OCI-LY1 (cell line): ENCODE results near the gene TMEM203.

Experiments
- H2AFZ ChIP-seq: fragments of 200-600 bp; sonication (generic), shearing (Covaris generic); 2 replicates; pipeline ENCODE4 v1.6.0; 2014; ENCODE audit warnings: antibody characterized with exemption, mild to moderate bottlenecking, low read length
- H3F3A ChIP-seq: fragments of 200-600 bp; sonication (generic), shearing (Covaris generic); 2 replicates; pipeline ENCODE4 v1.6.0; 2014; ENCODE audit warnings: mild to moderate bottlenecking, antibody characterized with exemption, low read length, moderate library complexity; ENCODE audit not compliant: insufficient read depth
- H3K27ac ChIP-seq: fragments of 200-600 bp; sonication (generic); 2 replicates; pipeline ENCODE4 v1.5.1; 2014; ENCODE audit warnings: low read length, mixed run types, mild to moderate bottlenecking, low read depth; ENCODE audit not compliant: poor library complexity, severe bottlenecking
- H3K27me3 ChIP-seq: fragments of 200-600 bp; sonication (generic); 2 replicates; pipeline ENCODE4 v1.6.0; 2014; ENCODE audit warnings: antibody characterized with exemption, mild to moderate bottlenecking, low read length, moderate library complexity; ENCODE audit not compliant: insufficient read depth
- H3K36me3 ChIP-seq: fragments of 200-600 bp; sonication (generic); 2 replicates; pipeline ENCODE4 v1.6.1; 2014; ENCODE audit warnings: mild to moderate bottlenecking, antibody characterized with exemption, low read length, moderate library complexity, mixed read lengths; ENCODE audit not compliant: insufficient read depth
- H3K4me1 ChIP-seq: fragments of 200-600 bp; sonication (generic); 2 replicates; pipeline ENCODE4 v1.5.1; 2014; ENCODE audit warnings: mild to moderate bottlenecking, low read length, moderate library complexity; ENCODE audit not compliant: insufficient read depth, severe bottlenecking
- H3K4me2 ChIP-seq: fragments of 200-600 bp; sonication (generic), shearing (Covaris generic); 2 replicates; pipeline ENCODE4 v1.6.1; 2014; ENCODE audit warnings: low read length
- H3K4me3 ChIP-seq: fragments of 200-600 bp; sonication (generic); 2 replicates; pipeline ENCODE4 v1.5.1; 2014; ENCODE audit warnings: low read length, low read depth, mild to moderate bottlenecking, mixed read lengths; ENCODE audit not compliant: poor library complexity, severe bottlenecking
- H3K79me2 ChIP-seq: fragments of 200-600 bp; shearing (Covaris generic); 2 replicates; pipeline ENCODE4 v1.6.1; 2016; ENCODE audit warnings: mixed run types, low read length, mixed read lengths; ENCODE audit not compliant: insufficient read depth
- H3K9ac ChIP-seq: fragments of 200-600 bp; sonication (generic), shearing (Covaris generic); 2 replicates; pipeline ENCODE4 v1.6.1; 2014; ENCODE audit warnings: mild to moderate bottlenecking, low read length, mixed read lengths
- H3K9me2 ChIP-seq: fragments of 200-600 bp; sonication (generic), shearing (Covaris generic); 2 replicates; pipeline ENCODE4 v1.6.1; 2014; ENCODE audit warnings: low read depth, mild to moderate bottlenecking, low read length, mixed read lengths
- H3K9me3 ChIP-seq: fragments of 200-600 bp; shearing (Covaris generic); 2 replicates; pipeline ENCODE4 v1.6.1; 2014; ENCODE audit warnings: low read length, mixed read lengths
- H4K20me1 ChIP-seq: fragments of 200-600 bp; sonication (generic), shearing (Covaris generic); 2 replicates; pipeline ENCODE4 v1.6.0; 2016; ENCODE audit warnings: mild to moderate bottlenecking, low read length; ENCODE audit not compliant: insufficient read depth
- CTCF ChIP-seq: fragments of 200-600 bp; sonication (generic), shearing (Covaris generic); IDR thresholded peaks from 2 replicates; pipeline ENCODE4 v1.5.1; 2017; ENCODE audit warnings: mild to moderate bottlenecking, antibody characterized with exemption, low read length, moderate library complexity, mixed read lengths
- EZH2 ChIP-seq: fragments of 200-600 bp; sonication (generic), shearing (Covaris generic); IDR thresholded peaks from 2 replicates; pipeline ENCODE4 v1.8.0; 2017; ENCODE audit warnings: borderline replicate concordance, mixed run types, mild to moderate bottlenecking, antibody characterized with exemption, low read length, moderate library complexity, mixed read lengths

Gene TMEM203

GRCh38 chr9:137191245-137191644, 14.2 kb downstream of the TMEM203 start:
- Histone ChIP-seq H3K4me1 (peaks cover 27% of the 10 kb centered on the region), H3K4me2 (no peak overlapping the region), H3K36me3 (peaks cover 15% of the 10 kb centered on the region), H3K27me3 (0 out of 2 replicates have a peak, but pooled peaks cover 5% of the 10 kb centered on the region), H3K9me2 (no peaks in the 10 kb centered on the region), H3K4me3 (no peak overlapping the region), H3K9me3 (no peaks in the 10 kb centered on the region), H3K79me2 (peaks cover 4% of the 10 kb centered on the region), H4K20me1 (no peaks in the 10 kb centered on the region), H3K27ac (no peak overlapping the region), H3F3A (no peaks in the 10 kb centered on the region), H2AFZ (no peak overlapping the region), H3K9ac (no peak overlapping the region)
- TF ChIP-seq CTCF (no peak), EZH2 (no peak)

GRCh38 chr9:137190315-137190856, 15.1 kb downstream of the TMEM203 start:
- H3K36me3 ChIP-seq = peaks cover 15% of the 10 kb centered on the region
- no peaks in the 10 kb centered on the region for H3F3A ChIP-seq
- no peaks in the 10 kb centered on the region for H3K9me2 ChIP-seq
- H3K79me2 ChIP-seq = peaks cover 4% of the 10 kb centered on the region
- H2AFZ ChIP-seq = no peak overlapping the region
- TF ChIP-seq CTCF (no peak), EZH2 (no peak)
- H3K27me3 ChIP-seq = 0 out of 2 replicates have a peak, but pooled peaks cover 5% of the 10 kb centered on the region
- no peaks in the 10 kb centered on the region for H3K9me3 ChIP-seq
- no peaks in the 10 kb centered on the region for H4K20me1 ChIP-seq
- H3K4me1 ChIP-seq = peaks cover 30% of the 10 kb centered on the region
- no peak overlapping the region for H3K4me2 ChIP-seq
- H3K4me3 ChIP-seq = no peak overlapping the region
- H3K27ac ChIP-seq = no peak overlapping the region
- no peak overlapping the region; the same call in 1 of the 2 replicates for H3K9ac ChIP-seq

DNA sequence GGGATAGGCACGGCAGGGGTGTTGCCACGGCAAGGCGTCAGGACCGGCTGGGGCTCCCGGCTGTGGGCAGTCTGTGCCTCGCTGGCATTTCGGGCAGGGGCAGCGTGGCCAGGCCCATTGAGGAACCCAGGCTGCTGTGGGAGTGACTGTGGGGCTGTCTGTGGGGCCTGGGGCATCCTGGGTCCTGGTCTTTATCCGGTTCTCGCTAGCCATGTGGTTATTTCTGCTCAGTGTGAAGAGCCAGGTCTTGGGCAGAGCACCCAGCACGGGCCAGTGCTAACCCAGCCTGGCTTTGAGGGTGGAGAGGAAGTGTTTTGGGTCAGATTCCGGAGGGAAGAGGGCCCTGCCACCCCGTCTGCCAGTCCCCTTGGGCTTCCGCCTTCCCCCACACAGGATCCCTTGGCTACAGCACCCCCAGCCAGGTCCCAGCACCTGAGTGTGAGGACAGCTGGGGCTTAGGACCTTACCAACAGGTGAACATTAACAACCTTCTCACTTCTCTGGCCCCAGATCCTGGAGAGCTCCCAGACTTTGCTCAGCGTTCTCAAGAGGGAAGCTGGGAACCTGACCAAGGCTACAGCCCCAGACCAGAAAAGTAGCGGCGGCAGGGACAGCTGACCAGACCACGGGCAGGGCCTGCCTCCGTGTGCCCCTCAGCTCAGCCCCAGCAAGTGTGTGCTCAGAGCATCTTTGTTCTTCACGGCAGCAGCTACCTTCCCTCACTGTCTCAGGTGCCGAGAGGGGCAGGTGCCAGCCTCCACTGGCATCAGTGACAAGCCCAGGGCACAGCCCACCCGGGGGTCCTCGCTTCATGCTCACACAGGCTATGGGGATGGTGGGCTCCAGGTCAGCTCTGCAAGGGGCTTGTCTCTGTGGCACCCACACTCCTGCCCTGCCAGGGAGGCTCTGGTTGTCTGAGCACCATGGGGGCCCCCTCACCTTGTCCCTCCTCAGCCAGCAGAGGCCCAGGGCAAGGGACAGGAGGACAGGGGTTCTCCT, 15.9 kb downstream of the TMEM203 start:
- H3K4me3 ChIP-seq = peak overlapping the region; percentile 72
- H3K9me3 ChIP-seq = no peaks in the 10 kb centered on the region
- no peaks in the 10 kb centered on the region for H3K9me2 ChIP-seq
- H2AFZ ChIP-seq = no peak overlapping the region
- H3K9ac ChIP-seq = peak overlapping the region; percentile 69
- 0 out of 2 replicates have a peak, but pooled peaks cover 4% of the 10 kb centered on the region for H3K27me3 ChIP-seq
- peak overlapping the region; percentile 55 for H3K27ac ChIP-seq
- H3K36me3 ChIP-seq = peaks cover 15% of the 10 kb centered on the region
- H3F3A ChIP-seq = no peaks in the 10 kb centered on the region
- peak overlapping the region; percentile 68 for H3K4me2 ChIP-seq
- peaks cover 4% of the 10 kb centered on the region for H3K79me2 ChIP-seq
- TF ChIP-seq CTCF = no peak
- no peak for TF ChIP-seq EZH2
- peaks cover 30% of the 10 kb centered on the region for H3K4me1 ChIP-seq
- no peaks in the 10 kb centered on the region for H4K20me1 ChIP-seq
